GM12872 (cell line): ENCODE results near the gene PDXK.

Experiments
- CTCF ChIP-seq: IDR thresholded peaks from 3 replicates; pipeline ENCODE4 v1.5.1; 2011; ENCODE audit warnings: low read depth, mild to moderate bottlenecking, low read length, moderate library complexity; ENCODE audit not compliant: insufficient read depth

PDXK gene

GRCh38 chr21:43686811-43687565 is 31.9 kb upstream of the PDXK start:
- TF ChIP-seq CTCF, result no peak

- TF ChIP-seq CTCF, result no peak
Measured at GRCh38 chr21:43687566-43688399, 31.1 kb upstream of the PDXK start.

- no peak for TF ChIP-seq CTCF
Measured at GRCh38 chr21:43688906-43689305, 30.0 kb upstream of the PDXK start.

- no peak for TF ChIP-seq CTCF
Measured at GRCh38 chr21:43689556-43690337, 29.2 kb upstream of the PDXK start.

- no peak for TF ChIP-seq CTCF
Measured at GRCh38 chr21:43690346-43690745, 28.6 kb upstream of the PDXK start.

GRCh38 chr21:43691086-43691795 is 27.7 kb upstream of the PDXK start:
- TF ChIP-seq CTCF, result no peak
